ENCODE data around the gene P3H4. TPM values are rescaled to one million over a fixed set of nuclear protein-coding genes. Genes with fewer than 3 reads are reported as not detected.

Gene P3H4
- polyA plus RNA-seq, 1 donor (not counting 4 experiments of a cell fraction or from before 2014, with no cell fraction given): 4.2 TPM

DNA sequence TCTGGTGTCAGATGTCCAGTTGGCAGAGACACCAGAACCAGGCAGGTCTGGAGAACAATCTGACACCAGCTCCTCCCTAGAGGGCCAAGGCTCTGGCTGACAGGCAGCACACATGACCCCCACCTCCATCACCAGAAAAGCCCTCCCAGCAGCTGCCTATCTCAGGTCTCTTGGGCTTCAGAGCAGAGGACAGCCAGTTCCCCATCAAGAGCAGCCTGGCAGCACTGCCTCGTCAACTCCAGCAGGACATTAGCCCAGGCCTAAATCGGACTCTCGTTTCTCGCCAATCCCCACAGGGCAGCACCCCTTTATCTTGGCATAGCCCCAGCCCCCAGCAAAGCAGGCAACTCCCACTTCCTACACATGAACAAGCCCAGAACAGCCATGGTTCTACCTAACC lies 29.6 kb downstream of the P3H4 start:
- Histone ChIP-seq H3K4me2 (ENCODE audit: control insufficient read depth, extremely low read depth, insufficient read depth, low read depth, low read length) (peak overlapping the region; percentile 100), H3K79me2 (ENCODE audit: control insufficient read depth, insufficient read depth, low read length) (peaks cover 80% of the 10 kb centered on the region), H3K4me3 (ENCODE audit: control insufficient read depth in 2 of 3, extremely low read depth in 1 of 3, insufficient read depth in 2 of 3, low read depth in 1 of 3, low read length in 3 of 3) (peak overlapping the region; percentile 51 to 60 (median 54)), H3K4me1 (ENCODE audit: control insufficient read depth, extremely low read depth, insufficient read depth, low read length) (peaks cover 52% of the 10 kb centered on the region), H3K9ac (ENCODE audit: control insufficient read depth, extremely low read depth, insufficient read depth, low read length) (peak overlapping the region; percentile 90), H3K27ac (ENCODE audit: control insufficient read depth, insufficient read depth, low read length) (peak overlapping the region; percentile 85), H3K9me3 (ENCODE audit: control insufficient read depth, low read depth, low read length) (no peaks in the 10 kb centered on the region), H3K9me1 (ENCODE audit: control insufficient read depth, extremely low read depth, insufficient read depth, low read length) (peaks cover 7% of the 10 kb centered on the region), H4K20me1 (ENCODE audit: control insufficient read depth, extremely low read depth, insufficient read depth, low read length) (peaks cover 30% of the 10 kb centered on the region), H2AFZ (ENCODE audit: control insufficient read depth, low read length) (no peak overlapping the region), H3K27me3 (ENCODE audit: control insufficient read depth, extremely low read depth, insufficient read depth, low read length) (no peaks in the 10 kb centered on the region), H3K36me3 (ENCODE audit: control insufficient read depth in 2 of 2, extremely low read depth in 1 of 2, insufficient read depth in 2 of 2, low read length in 2 of 2) (peaks cover 15 to 26% of the 10 kb centered on the region in 2 experiments)
- FAIRE-seq (no peak), DNase-seq (ENCODE audit: low read depth, low spot score) (no peak)
- dilution Hi-C loops (cut with MboI; ENCODE audit: extremely low pct_ligation_motif_present, low sequenced_read_pairs): no loop called here
- TF ChIP-seq, protein P1, sequence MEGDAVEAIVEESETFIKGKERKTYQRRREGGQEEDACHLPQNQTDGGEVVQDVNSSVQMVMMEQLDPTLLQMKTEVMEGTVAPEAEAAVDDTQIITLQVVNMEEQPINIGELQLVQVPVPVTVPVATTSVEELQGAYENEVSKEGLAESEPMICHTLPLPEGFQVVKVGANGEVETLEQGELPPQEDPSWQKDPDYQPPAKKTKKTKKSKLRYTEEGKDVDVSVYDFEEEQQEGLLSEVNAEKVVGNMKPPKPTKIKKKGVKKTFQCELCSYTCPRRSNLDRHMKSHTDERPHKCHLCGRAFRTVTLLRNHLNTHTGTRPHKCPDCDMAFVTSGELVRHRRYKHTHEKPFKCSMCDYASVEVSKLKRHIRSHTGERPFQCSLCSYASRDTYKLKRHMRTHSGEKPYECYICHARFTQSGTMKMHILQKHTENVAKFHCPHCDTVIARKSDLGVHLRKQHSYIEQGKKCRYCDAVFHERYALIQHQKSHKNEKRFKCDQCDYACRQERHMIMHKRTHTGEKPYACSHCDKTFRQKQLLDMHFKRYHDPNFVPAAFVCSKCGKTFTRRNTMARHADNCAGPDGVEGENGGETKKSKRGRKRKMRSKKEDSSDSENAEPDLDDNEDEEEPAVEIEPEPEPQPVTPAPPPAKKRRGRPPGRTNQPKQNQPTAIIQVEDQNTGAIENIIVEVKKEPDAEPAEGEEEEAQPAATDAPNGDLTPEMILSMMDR (optimal IDR thresholded peaks at IDR 0.05 in 1 of 3, IDR thresholded peaks at IDR 0.05 in 1 of 3, conservative IDR thresholded peaks at IDR 0.05 in 1 of 3; ENCODE audit: extremely low read depth in 1 of 3, insufficient read depth in 2 of 3, low read length in 3 of 3): no peak
- no peak for TF ChIP-seq EZH2 (IDR thresholded peaks at IDR 0.05; ENCODE audit: low read length)

DNA sequence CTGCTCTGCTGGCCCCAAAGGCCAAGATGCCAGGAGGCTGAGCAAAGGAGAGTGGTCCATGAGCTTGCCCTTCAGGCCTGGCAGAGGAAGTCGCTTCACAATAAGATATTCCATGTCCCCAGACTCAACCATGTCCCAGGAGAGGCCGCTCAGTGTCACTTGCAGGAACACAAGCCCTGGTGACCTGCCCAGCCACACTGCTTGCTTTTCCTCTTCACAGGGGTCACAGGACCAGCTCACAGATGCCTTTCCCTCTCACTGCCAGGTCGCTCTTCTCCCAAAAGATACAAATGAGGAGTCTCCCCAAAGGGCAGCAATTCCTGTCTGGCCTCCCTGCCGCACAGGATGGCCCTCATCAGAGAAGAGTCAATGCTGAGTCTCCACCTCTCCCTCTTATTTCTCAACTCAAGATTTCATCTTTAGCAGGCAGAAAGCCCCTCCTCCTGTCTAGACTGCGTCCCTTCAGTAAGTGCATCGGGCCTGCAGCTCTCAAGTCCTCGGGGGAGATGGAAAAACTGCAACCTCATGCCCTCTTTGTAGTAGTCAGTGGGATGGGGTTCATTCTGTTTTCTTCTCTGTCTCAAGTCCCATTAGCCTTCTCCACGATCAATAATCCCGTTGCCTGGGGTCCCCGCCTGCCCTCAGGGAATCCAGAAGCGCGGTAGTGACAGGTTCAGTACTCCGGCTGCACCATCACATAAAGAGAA lies 30.2 kb downstream of the P3H4 start:
- peak overlapping the region; percentile 90 for H3K9ac ChIP-seq (ENCODE audit: control insufficient read depth, extremely low read depth, insufficient read depth, low read length)
- peak overlapping the region; percentile 100 for H3K4me2 ChIP-seq (ENCODE audit: control insufficient read depth, extremely low read depth, insufficient read depth, low read depth, low read length)
- peaks cover 7% of the 10 kb centered on the region for H3K9me1 ChIP-seq (ENCODE audit: control insufficient read depth, extremely low read depth, insufficient read depth, low read length)
- FAIRE-seq (no peak), DNase-seq (ENCODE audit: low read depth, low spot score) (no peak)
- H3K79me2 ChIP-seq (ENCODE audit: control insufficient read depth, insufficient read depth, low read length): peaks cover 84% of the 10 kb centered on the region
- H2AFZ ChIP-seq (ENCODE audit: control insufficient read depth, low read length): no peak overlapping the region
- dilution Hi-C loops (cut with MboI; ENCODE audit: extremely low pct_ligation_motif_present, low sequenced_read_pairs): no loop called here
- TF ChIP-seq EZH2 (IDR thresholded peaks at IDR 0.05; ENCODE audit: low read length): no peak
- TF ChIP-seq, protein P1 (optimal IDR thresholded peaks at IDR 0.05 in 1 of 3, IDR thresholded peaks at IDR 0.05 in 1 of 3, conservative IDR thresholded peaks at IDR 0.05 in 1 of 3; ENCODE audit: extremely low read depth in 1 of 3, insufficient read depth in 2 of 3, low read length in 3 of 3): no peak
- H3K36me3 ChIP-seq (ENCODE audit: control insufficient read depth in 2 of 2, extremely low read depth in 1 of 2, insufficient read depth in 2 of 2, low read length in 2 of 2): peaks cover 18 to 29% of the 10 kb centered on the region in 2 experiments
- H3K27me3 ChIP-seq (ENCODE audit: control insufficient read depth, extremely low read depth, insufficient read depth, low read length): no peaks in the 10 kb centered on the region
- H3K4me3 ChIP-seq (ENCODE audit: control insufficient read depth in 2 of 3, extremely low read depth in 1 of 3, insufficient read depth in 2 of 3, low read depth in 1 of 3, low read length in 3 of 3): peak overlapping the region in 1 of 3 experiments; percentile 60
- H3K27ac ChIP-seq (ENCODE audit: control insufficient read depth, insufficient read depth, low read length): peak overlapping the region; percentile 41
- no peaks in the 10 kb centered on the region for H3K9me3 ChIP-seq (ENCODE audit: control insufficient read depth, low read depth, low read length)
- peaks cover 53% of the 10 kb centered on the region for H3K4me1 ChIP-seq (ENCODE audit: control insufficient read depth, extremely low read depth, insufficient read depth, low read length)
- peaks cover 30% of the 10 kb centered on the region for H4K20me1 ChIP-seq (ENCODE audit: control insufficient read depth, extremely low read depth, insufficient read depth, low read length)
